NT2/D1 (cell line): ENCODE measurements around the gene SRXN1.
A peak's percentile ranks its signal among the peaks of the same experiment; 100 is the strongest.
"Not testable (repeated sequence)": the region's sequence is repeated elsewhere in the genome, so short reads cannot be mapped to it uniquely, and the experiment has no call there.

Experiments
- DNase-seq: peaks from one replicate; pipeline ENCODE4 v3.0.0-alpha.2; 2011; ENCODE audit warnings: low read depth, low spot score
- H3K27me3 ChIP-seq: 2 replicates; pipeline ENCODE4 v1.6.0; 2011; ENCODE audit warnings: mild to moderate bottlenecking; ENCODE audit not compliant: insufficient read length, insufficient read depth
- H3K36me3 ChIP-seq: 2 replicates; pipeline ENCODE4 v1.6.1; 2011; ENCODE audit warnings: mild to moderate bottlenecking, low read length, mixed read lengths; ENCODE audit not compliant: insufficient read depth, insufficient read length
- H3K4me1 ChIP-seq: 2 replicates; pipeline ENCODE4 v1.5.1; 2011; ENCODE audit not compliant: insufficient read depth, insufficient read length
- H3K4me3 ChIP-seq: 2 replicates; pipeline ENCODE4 v1.5.1; 2011; ENCODE audit warnings: low read depth; ENCODE audit not compliant: insufficient read length
- H3K9ac ChIP-seq: 2 replicates; pipeline ENCODE4 v1.6.0; 2011; ENCODE audit warnings: low read depth; ENCODE audit not compliant: insufficient read length
- H3K9me3 ChIP-seq: 2 replicates; pipeline ENCODE4 v1.5.1; 2011; ENCODE audit warnings: mild to moderate bottlenecking, low read length; ENCODE audit not compliant: insufficient read depth
- SUZ12 ChIP-seq: IDR thresholded peaks from 2 replicates; pipeline ENCODE4 v1.6.1; 2011; ENCODE audit not compliant: insufficient read length, insufficient read depth; ENCODE audit errors: extremely low read depth
- YY1 ChIP-seq: IDR thresholded peaks from 2 replicates; pipeline ENCODE4 v1.6.1; 2011; ENCODE audit not compliant: insufficient read length, insufficient read depth
- ZNF274 ChIP-seq: IDR thresholded peaks from 2 replicates; pipeline ENCODE4 v1.6.1; 2011; ENCODE audit warnings: mild to moderate bottlenecking, low read depth, low read length

The SRXN1 gene

DNA sequence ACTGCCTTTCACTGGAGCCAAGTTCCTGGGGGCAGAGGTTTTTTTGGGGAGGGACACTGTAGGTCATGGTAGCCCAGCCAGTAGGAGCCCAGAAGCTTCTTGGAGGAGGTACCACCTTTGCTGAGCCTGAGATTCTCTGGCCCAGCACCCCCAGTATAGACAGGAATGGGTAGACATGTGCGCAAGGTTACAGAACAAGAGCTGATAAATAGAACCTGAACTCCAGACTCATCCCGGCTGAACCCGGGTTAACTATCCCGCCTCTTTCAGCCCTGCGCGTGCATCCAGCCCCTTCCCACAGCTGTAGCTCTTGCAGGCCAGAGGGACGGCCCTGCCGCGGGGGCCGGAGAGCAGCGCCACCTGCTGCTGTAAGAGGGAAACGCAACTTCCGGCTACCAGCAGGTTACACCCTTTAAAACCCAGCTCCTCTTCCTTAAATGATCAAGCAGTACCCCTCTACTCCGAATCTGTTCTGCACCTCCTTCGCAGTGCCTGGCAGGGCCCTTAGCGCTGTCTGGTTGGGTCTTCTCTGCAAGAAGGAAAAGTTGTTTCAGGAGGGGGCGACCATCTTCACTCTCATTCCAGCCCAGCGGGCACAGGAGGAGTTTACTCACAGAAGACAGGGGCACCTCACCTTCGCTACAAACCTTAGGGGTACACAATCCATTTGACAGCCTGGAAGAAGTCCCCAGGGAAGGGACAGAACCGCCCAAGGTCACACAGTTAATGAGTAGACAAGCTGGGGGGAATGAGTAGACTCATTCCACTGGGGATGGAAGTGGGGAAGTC, 7.5 kb downstream of the SRXN1 start:
- Histone ChIP-seq H3K27me3 (no peaks in the 10 kb centered on the region), H3K4me3 (no peak overlapping the region), H3K36me3 (peaks cover 34% of the 10 kb centered on the region), H3K9ac (no peak overlapping the region), H3K9me3 (no peaks in the 10 kb centered on the region; the same call in 1 of the 2 replicates), H3K4me1 (no peaks in the 10 kb centered on the region)
- TF ChIP-seq ZNF274: no peak
- no peak for TF ChIP-seq SUZ12
- no peak for TF ChIP-seq YY1
- DNase-seq: peak; percentile 78

- Histone ChIP-seq H3K9me3 (no peaks in the 10 kb centered on the region; the same call in 1 of the 2 replicates), H3K9ac (no peak overlapping the region), H3K27me3 (no peaks in the 10 kb centered on the region), H3K4me1 (no peaks in the 10 kb centered on the region), H3K4me3 (no peak overlapping the region), H3K36me3 (peaks cover 27% of the 10 kb centered on the region)
- DNase-seq: no peak
- no peak for TF ChIP-seq SUZ12
- TF ChIP-seq ZNF274: no peak
- no peak for TF ChIP-seq YY1
Observed at GRCh38 chr20:644692-645317, 8.2 kb downstream of the SRXN1 start.

- Histone ChIP-seq H3K9me3 (no peaks in the 10 kb centered on the region; the same call in 1 of the 2 replicates), H3K4me1 (no peaks in the 10 kb centered on the region), H3K4me3 (no peak overlapping the region), H3K36me3 (peaks cover 9% of the 10 kb centered on the region), H3K9ac (no peak overlapping the region), H3K27me3 (no peaks in the 10 kb centered on the region)
- no peak for DNase-seq
- TF ChIP-seq SUZ12: no peak
- TF ChIP-seq YY1: no peak
- no peak for TF ChIP-seq ZNF274
Observed at GRCh38 chr20:642398-643174, 10.4 kb downstream of the SRXN1 start.

- H3K4me1 ChIP-seq, H3K9ac ChIP-seq, H3K4me3 ChIP-seq, H3K27me3 ChIP-seq, DNase-seq, H3K9me3 ChIP-seq, H3K36me3 ChIP-seq: not testable (repeated sequence)
Observed at GRCh38 chr20:642013-642397, 11.0 kb downstream of the SRXN1 start.

DNA sequence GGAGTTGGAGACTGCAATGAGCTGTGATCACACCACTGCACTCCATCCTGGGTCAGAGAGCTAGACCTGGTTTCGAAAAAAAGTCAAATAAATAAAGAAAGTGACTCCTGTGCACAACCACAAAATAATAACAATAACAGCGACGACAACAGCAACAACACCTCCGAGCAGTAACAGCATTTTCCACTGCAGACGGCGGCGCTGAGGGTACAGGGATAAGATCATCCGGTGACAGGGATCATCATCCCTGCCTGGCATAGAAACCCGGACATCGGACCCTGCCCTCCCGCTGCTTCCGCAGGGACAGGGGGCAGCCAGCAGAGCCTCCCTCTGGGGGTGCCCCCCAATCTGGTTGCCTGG, 11.5 kb downstream of the SRXN1 start:
- no peak for TF ChIP-seq ZNF274
- no peak for TF ChIP-seq SUZ12
- TF ChIP-seq YY1: no peak
- H3K4me1 ChIP-seq: no peaks in the 10 kb centered on the region
- H3K36me3 ChIP-seq: no peaks in the 10 kb centered on the region
- H3K9ac ChIP-seq: no peak overlapping the region
- no peaks in the 10 kb centered on the region for H3K27me3 ChIP-seq
- no peak for DNase-seq
- H3K9me3 ChIP-seq: no peaks in the 10 kb centered on the region
- no peak overlapping the region for H3K4me3 ChIP-seq

DNA sequence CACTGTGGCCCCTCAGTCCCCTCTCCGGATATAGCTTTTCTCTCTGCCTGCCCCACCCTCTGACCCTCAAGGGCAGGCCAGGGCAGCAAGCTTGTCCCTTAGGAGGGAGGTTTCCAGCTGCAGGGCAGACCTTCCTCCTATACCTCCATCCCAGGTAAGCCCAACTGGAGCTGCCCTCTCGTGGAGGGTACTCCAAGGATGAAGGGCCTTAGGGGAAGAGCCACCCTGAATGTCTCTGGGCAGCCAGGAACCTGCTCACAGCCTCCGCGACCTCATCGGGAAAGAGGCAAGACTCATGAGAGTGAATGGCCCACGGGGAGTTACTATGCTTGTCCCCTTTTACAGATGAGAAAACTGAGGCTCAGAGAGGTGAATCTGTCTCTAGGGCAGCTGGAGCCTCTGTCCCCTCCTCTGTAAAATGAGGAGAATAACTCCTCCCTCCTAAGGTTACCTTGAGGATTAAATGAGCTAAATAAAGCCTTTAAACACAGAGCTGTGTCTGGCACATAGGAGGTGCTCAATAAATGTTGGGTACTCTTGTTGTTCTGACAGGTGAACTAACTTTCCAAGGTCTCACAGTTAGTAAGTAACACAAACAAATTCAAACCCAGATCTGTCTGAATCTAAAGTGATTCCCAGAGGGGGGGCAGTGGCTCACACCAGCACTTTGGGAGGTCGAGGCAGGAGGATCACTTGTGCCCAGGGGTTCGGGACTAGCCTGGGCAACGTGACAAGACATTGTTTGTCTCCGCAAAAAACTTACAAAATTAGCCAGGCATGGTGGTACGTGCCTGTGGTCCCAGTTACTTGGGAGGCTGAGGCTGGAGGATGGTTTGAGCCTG, 12.1 kb downstream of the SRXN1 start:
- H3K4me1 ChIP-seq: no peaks in the 10 kb centered on the region
- H3K9ac ChIP-seq: no peak overlapping the region
- DNase-seq: no peak
- H3K9me3 ChIP-seq: no peaks in the 10 kb centered on the region
- no peaks in the 10 kb centered on the region for H3K27me3 ChIP-seq
- TF ChIP-seq ZNF274 (no peak), SUZ12 (no peak), YY1 (no peak)
- H3K4me3 ChIP-seq: no peak overlapping the region
- H3K36me3 ChIP-seq: no peaks in the 10 kb centered on the region
